ENCODE results near the gene OPRL1.

Gene OPRL1

DNA sequence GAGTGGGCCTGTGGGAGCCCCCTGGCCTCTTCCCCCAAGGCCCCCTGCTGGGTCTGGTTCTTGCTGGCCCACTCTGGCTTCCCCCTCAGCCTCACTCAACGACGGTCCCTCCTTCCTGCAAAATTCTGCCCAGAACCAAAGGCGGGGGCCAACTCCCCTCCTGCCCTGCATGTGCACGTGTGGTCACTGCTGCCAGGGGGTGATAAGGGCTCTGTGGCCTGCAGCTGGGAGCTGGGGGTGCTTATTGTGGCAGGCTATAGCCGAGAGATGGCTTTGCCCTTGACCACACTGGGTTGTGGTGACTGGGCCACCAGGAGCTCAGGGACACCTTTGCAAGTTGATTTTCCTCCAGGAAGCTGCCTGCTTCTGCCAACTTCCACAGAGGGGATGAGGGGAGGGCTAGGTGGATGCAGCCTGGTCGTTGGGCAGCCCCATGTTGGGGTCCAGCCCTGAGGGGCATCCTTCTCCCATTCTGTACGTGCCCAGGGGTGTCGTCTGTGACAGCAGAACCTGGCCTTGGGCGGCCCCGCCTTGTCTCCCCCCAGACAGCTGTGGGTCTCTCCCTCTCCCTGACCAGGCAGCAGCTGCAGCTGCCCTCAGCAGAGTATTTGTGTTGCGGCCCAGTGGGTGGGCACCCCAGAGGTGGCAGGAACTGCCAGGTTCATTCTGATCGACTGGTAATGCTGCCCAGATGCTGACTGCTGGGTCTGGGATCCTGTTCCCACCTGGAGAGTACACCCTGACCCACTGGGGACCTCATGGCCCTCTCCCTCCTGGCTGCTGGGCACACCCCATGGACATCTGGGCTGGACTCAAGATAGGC, 11.3 kb upstream of the OPRL1 start:
- Histone ChIP-seq H3K4me3 (ENCODE audit: low read depth, low read length) (no peak overlapping the region), H3K36me3 (no peaks in the 10 kb centered on the region), H3K9me3 (ENCODE audit: severe bottlenecking) (no peaks in the 10 kb centered on the region), H3K27ac (no peak overlapping the region), H3K27me3 (ENCODE audit: insufficient read depth, low read depth, severe bottlenecking) (no peaks in the 10 kb centered on the region)
- no peak for TF ChIP-seq CTCF (IDR thresholded peaks at IDR 0.05; ENCODE audit: low read depth, low read length)
- DNase-seq = no peak

DNA sequence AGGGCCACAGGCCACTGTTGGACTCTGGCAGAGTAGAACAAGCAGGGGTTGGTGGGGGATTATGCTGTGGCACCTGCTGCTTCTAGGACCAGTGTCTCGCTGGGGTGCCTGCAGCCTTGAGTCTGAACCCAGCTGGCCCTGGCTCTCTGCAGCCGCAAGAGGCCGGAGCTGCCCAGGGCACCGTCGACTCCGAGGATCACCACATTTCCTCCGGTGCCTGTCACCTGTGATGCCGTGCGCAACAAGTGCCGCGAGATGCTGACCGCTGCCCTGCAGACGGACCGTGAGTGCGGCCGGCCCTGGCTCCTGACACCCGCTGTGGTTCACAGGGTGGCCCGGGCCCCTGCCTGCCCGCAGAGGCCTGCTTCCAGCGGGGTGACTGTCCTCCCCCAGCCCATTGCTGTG, 10.7 kb upstream of the OPRL1 start:
- DNase-seq = no peak

DNA sequence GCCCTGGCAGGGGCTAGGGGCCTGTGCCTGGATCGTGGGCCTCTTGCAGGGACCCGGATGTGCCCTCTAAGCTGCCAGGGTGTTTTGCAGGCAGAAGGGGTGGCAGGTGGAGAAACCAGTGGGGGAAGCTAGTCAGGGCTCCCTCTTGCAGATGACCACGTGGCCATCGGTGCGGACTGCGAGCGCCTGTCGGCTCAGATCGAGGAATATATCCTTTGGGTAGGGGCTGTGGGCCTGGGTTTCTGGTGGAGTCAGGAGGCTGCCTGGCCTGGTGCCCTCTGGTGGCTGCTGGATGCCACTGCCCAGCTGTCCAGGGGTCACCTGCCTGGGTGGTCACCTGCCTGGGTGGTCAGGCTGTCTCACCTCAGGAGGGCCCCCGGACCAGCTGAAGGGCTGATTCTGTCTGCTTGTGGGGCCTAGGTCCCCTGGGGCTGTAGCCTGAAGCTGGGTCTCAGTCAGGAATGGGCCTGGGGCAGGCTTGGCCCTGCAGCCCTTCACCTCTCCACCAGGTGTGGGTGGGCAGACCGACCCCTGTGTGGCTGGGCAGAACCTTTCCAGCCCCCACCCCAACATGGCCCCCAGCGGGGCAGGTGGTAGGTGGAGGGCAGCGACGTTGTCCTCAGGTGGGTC, 10.2 kb upstream of the OPRL1 start:
- no peaks in the 10 kb centered on the region for H3K9me3 ChIP-seq (ENCODE audit: severe bottlenecking)
- DNase-seq = peak; percentile 53
- H3K27ac ChIP-seq = no peak overlapping the region
- H3K36me3 ChIP-seq = no peaks in the 10 kb centered on the region
- no peaks in the 10 kb centered on the region for H3K27me3 ChIP-seq (ENCODE audit: insufficient read depth, low read depth, severe bottlenecking)
- no peak overlapping the region for H3K4me3 ChIP-seq (ENCODE audit: low read depth, low read length)
- TF ChIP-seq CTCF (IDR thresholded peaks at IDR 0.05; ENCODE audit: low read depth, low read length) = peak; percentile 87

More for the DNA sequence above, 10.7 kb upstream of the OPRL1 start:
- Histone ChIP-seq H3K9me3 (ENCODE audit: severe bottlenecking) (no peaks in the 10 kb centered on the region), H3K27me3 (ENCODE audit: insufficient read depth, low read depth, severe bottlenecking) (no peaks in the 10 kb centered on the region), H3K27ac (no peak overlapping the region), H3K36me3 (no peaks in the 10 kb centered on the region), H3K4me3 (ENCODE audit: low read depth, low read length) (no peak overlapping the region)
- TF ChIP-seq CTCF (IDR thresholded peaks at IDR 0.05; ENCODE audit: low read depth, low read length) = no peak

DNA sequence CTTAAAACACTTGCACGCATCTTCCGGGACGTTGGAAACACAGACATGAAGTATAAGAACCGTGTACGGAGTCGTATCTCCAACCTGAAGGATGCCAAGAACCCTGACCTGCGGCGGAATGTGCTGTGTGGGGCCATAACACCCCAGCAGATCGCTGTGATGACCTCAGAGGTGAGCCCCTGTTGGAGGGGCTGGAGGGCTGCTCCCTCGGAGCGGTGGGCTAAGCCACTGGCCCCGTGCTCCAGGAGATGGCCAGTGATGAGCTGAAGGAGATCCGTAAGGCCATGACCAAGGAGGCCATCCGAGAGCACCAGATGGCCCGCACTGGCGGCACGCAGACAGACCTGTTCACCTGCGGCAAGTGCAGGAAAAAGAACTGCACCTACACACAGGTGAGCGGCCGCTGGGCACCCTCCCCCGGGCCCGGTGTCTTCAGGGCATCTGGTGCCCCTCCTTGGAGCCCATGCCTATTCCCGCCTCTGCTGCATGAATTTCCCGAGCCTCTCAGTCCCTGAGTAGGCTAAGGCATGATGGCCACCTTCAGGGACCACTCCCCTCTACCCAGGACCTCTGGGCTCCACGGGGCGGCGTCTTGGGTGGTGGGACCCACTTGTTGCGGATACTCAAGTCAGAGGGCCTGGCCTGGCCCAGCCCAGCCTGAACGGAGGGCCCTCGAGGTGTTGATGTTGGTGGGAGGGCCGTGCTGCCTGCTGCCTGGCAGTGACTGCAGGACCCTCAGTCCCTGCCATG, 9.5 kb upstream of the OPRL1 start:
- no peak for TF ChIP-seq CTCF (IDR thresholded peaks at IDR 0.05; ENCODE audit: low read depth, low read length)
- H3K27ac ChIP-seq = no peak overlapping the region

GRCh38 chr20:64071341-64072332, 8.2 kb upstream of the OPRL1 start:
- Histone ChIP-seq H3K27ac (no peak overlapping the region), H3K27me3 (ENCODE audit: insufficient read depth, low read depth, severe bottlenecking) (no peaks in the 10 kb centered on the region), H3K9me3 (ENCODE audit: severe bottlenecking) (no peaks in the 10 kb centered on the region), H3K4me3 (ENCODE audit: low read depth, low read length) (no peak overlapping the region), H3K36me3 (no peaks in the 10 kb centered on the region)
- no peak for DNase-seq
- no peak for TF ChIP-seq CTCF (IDR thresholded peaks at IDR 0.05; ENCODE audit: low read depth, low read length)

More for the DNA sequence above, 9.5 kb upstream of the OPRL1 start:
- Histone ChIP-seq H3K36me3 (no peaks in the 10 kb centered on the region), H3K4me3 (ENCODE audit: low read depth, low read length) (no peak overlapping the region), H3K27me3 (ENCODE audit: insufficient read depth, low read depth, severe bottlenecking) (no peaks in the 10 kb centered on the region), H3K9me3 (ENCODE audit: severe bottlenecking) (no peaks in the 10 kb centered on the region)
- no peak for DNase-seq

Measured in WERI-Rb-1 (cell line).